DMS114 treated with DMSO at 0.1 percent for 48 hours (cell line): ENCODE results near the gene ANKS4B.
A peak's percentile ranks its signal among the peaks of the same experiment; 100 is the strongest.
"Not testable (repeated sequence)": the region's sequence is repeated elsewhere in the genome, so short reads cannot be mapped to it uniquely, and the experiment has no call there.

ENCODE experiments used
- DNase-seq: peaks from one replicate; lab custom pipeline; 2025; ENCODE audit not compliant: unreplicated experiment; lab: John Stamatoyannopoulos, UW

The ANKS4B gene

DNA sequence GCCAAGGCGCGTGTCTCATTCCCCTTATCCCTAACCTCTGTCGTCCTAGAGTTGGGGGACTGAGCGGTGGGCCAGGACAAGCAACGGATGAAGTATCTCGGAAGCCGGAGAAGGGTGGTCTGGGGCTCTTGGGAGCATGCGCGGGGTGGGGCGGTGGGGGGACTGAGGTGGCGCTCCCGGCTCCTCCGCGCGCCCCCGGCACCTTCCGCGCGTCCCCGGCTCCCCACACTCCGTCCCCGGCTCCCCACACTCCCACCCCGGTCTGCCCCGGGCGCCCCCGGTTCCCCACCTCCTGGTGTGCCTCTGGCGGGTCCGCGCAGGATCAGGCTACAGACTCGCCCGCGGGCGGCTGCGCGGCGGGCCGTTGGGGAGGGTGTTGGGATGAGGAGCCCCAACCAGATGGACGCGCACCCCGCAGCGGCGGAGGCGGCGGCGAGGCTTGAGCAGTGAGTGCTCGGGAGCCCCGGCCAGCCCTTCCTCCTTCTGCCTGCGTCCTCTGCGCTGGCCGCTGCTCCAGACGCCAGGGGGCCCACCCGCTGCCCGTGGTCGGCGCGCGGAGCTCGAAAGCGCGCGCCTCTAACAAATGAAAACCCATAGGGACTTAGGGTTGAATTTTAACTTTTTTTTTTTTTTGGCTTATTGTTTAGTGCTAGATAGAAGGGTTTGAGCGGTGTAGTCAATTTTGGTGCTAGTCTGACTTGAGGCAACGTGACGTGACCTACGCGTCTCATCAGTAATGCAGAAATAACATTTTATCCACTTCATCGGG lies 50.2 kb downstream of the ANKS4B start:
- peak; percentile 6 for DNase-seq

DNA sequence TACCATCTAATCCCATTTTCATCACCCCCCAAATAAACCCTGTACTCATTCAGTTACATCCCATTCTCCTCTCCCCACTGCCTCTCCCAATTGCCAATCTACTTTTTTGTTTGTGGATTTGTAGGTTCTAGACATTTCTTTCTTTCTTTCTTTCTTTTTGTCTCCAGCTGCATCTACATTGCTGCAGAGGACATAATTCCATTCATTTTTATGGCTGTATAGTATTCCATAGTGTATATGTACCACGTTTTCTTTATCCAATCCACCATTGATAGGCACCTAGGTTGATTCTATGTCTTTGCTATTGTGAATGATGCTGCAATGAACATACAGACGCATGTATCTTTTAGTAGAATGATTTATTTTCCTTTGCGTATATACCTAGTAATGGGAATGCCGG lies 50.9 kb downstream of the ANKS4B start:
- no peak for DNase-seq

DNA sequence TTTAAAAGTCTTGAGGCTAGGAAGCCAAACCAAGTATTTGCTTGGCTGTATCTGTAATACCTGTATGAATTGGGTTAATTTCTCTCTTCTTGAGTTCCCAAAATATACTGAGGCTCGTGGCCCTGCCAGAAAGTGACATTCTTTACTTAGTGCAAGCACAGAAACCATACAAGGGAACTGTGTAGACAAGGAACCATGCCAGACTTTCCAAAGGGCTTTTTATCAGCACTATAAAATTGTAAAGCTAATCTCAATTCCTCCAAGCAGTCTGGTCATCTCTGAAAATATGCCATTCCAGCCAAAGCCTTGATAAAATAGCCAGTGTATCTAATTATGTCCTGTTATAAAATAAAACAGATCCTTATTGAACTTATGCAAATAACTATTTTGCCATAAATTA lies 51.8 kb downstream of the ANKS4B start:
- DNase-seq, result no peak

DNA sequence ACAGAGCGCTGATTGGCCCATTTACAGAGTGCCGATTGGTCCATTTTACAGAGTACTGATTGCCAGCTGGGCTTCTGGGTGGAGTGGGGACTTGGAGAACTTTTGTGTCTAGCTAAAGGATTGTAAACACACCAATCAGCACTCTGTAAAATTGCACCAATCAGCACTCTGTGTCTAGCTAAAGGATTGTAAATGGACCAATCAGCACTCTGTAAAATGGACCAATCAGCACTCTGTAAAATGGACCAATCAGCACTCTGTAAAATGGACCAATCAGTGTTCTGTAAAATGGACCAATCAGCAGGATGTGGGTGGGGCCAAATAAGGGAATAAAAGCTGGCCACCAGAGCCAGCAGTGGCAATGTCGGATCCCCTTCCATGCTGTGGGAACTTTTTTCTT lies 56.3 kb downstream of the ANKS4B start:
- not testable (repeated sequence) for DNase-seq

DNA sequence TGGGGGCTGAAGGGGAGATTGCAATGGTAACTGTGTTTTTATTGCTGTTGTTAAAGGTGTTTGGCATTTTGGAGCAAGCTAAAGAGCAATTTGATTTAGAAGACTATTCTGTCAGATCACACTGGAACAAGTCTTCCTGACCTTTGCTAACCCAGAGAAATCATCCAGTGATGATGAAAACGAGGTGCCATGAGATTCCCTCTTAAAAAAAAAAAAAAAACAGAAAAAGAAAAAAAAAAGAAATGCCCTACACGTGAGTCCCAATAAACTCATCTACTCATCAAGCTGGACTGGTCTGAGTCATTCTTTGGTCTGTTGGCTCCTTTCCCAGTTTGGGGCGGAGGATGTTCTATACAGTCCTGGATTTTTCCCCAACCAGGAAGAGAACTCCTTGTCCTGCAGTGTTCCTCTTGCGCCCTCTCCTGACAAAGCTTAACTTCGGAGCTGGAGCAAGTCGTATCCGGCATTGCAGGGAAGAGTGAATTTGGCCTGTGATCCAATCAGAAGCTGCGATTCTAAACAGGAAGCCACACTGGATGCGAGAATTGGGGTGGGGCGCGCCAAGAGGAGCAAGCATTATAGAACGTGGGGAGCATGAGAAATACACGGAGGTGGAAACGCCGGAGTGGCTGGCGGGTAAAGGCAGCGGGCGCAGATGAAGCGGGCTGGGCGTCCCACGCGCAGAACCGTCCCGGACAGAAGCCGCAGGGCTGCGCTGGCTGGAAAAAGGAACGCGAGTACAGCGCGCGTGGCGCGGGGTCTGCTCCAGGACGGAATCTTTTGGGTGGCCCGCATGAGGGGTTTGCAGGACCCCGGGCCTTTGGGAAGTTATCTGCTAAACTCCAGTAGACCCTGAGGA lies 67.0 kb downstream of the ANKS4B start:
- DNase-seq, result peak; percentile 95

DNA sequence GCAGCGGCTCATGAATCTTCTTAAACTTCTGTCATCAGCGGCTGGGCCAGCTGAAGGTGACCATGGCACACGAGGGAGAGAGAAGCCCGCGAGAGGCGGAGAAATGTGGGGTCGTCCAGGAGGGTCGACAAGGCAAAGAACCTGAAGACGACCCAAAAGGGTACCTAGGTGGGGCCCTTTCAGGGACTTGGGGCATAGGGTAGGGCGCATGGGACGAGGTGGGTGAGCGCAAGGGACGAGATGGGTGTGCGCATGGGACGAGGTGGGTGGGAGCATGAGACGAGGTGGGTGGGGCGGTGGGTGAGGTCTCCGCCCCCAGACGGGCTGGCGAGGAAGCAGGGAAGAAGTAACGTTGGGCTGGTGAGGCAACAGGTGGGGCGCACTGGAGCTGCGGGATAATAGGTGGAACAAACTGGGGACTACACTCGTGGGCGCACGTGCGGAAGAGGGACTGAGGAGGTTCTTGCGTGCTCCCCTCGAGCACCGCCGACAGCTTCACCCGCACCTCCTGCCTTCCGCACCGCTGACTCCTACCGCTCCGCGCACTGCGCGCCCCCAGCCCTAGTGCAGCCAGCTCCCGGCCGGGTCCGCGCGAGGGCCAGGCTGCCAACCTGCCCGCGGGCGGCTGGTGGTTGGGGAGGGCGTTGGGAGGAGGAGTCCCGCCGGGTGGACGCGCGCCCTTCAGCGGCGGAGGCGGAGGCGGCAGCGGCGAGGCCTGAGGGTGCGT lies 67.8 kb downstream of the ANKS4B start:
- DNase-seq, result peak; percentile 58

DNA sequence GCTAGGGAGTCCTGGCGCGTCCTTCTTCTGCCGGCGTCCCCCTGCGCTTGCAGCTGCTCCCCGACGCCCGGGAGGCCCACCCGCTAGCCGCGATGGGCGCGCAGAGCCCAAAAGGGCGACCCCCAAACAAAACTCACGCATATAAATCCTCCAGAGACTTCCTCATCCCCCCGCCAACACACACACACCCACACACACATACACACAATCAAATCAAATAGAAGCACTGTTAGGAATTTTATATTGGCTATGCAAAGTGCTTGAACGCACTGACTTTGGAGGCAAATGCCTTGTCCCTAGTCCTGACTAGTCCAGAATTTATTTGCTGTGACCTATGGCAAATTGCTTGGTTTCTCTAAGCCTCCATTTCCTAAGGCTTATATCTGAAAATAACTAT lies 68.4 kb downstream of the ANKS4B start:
- DNase-seq, result no peak

DNA sequence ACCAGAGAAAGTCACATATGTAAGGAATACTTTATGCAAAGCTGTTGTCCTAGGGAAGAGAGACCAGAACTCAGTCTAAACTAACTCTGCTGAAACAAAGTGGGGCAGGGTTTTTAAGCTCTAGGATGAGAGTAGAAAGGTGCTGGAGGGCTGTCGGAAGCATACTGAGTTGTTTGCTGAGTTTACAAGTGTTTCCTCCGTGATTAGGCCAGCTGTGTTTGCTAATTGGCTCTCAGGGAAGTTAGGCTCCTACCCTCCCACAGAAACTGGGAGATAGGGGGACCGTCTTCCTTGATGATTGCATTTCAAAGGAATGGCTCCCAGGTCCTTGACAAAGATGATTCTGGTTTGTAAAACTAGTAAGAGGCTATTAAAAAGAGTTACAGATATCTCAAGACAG lies 69.0 kb downstream of the ANKS4B start:
- no peak for DNase-seq

DNA sequence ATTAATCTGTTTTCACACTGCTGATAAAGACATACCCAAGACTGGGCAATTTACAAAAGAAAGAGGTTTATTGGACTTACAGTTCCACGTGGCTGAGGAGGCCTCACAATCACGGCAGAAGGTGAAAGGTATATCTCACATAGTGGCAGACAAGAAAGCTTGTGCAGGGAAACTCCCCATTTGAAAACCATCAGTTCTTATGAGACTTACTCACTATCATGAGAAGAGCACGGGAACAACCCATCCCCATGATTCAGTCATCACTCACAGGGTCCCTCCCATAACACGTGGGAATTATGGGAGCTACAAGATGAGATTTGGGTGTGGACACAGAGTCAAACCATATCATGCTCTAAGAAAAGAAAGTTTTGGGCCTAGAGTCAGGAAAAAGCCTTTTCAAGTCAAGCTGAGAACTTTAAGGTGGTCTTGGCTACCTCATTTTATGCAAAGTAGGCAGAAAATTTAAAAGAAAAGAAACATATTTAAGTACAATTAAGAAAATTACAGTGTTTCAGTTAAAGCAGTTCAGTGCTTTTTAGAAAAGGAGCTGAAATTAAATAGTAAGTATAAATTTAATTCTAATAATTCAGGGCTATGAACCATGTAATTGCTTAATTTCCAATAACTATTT lies 69.5 kb downstream of the ANKS4B start:
- no peak for DNase-seq
